Ovary (tissue), 9 donors: ENCODE measurements around the gene PRR4. TPM values are rescaled to one million over a fixed set of nuclear protein-coding genes. Genes with fewer than 3 reads are reported as not detected.

ENCODE experiments used
- DNase-seq, 5 donors: peaks; one replicate each; pipeline ENCODE4 v3.0.0-alpha.2; 2019 to 2020
- H3K27ac ChIP-seq, 2 donors: fragments of 200-600 bp; one replicate each; pipeline versions ENCODE4 v1.5.1 to v1.8.0; 2019 to 2022
- H3K27me3 ChIP-seq: fragments of 200-600 bp; one replicate; pipeline ENCODE4 v1.8.0; 2022
- H3K36me3 ChIP-seq: fragments of 200-600 bp; sonication (generic); one replicate; pipeline ENCODE4 v1.5.1; 2019
- H3K4me1 ChIP-seq: one replicate; pipeline ENCODE4 v1.8.1; 2013; ENCODE audit warnings: mild to moderate bottlenecking, moderate library complexity; ENCODE audit not compliant: insufficient read depth
- H3K4me3 ChIP-seq: fragments of 200-600 bp; sonication (generic); one replicate; pipeline ENCODE4 v1.5.1; 2017
- H3K9me3 ChIP-seq, 2 donors: fragments of 200-600 bp in 1 of 2; sonication (generic) in 1 of 2; one replicate each; pipeline versions ENCODE4 v1.5.1 to v1.8.1; 2013 to 2019; ENCODE audit warnings: mild to moderate bottlenecking in 1 of 2, moderate library complexity in 1 of 2
- EP300 ChIP-seq: sonication (generic); formaldehyde crosslinking; IDR thresholded peaks from one replicate; pipeline ENCODE4 v1.6.1; 2017; ENCODE audit warnings: antibody characterized with exemption
- POLR2A ChIP-seq: fragments of 450-650 bp; IDR thresholded peaks from one replicate; pipeline ENCODE4 v1.6.1; 2017; ENCODE audit warnings: antibody characterized with exemption, mild to moderate bottlenecking, moderate library complexity
- WGBS, 3 donors: extraction: QIAGEN DNeasy Blood & Tissue Kit in 1 of 3; methylation state at CpG; one replicate each; pipeline versions ENCODE4 v1.1.5 to v1.1.7; 2013 to 2017; 5-methylcytosine and 5-hydroxymethylcytosine counted together
- intact Hi-C, 4 donors: fragments of 100-400 bp; cut with DNase I; formaldehyde crosslinking; loops; one replicate each; pipeline versions ENCODE4 v1.11.0 to v1.15.1; 2022 to 2023
- polyA plus RNA-seq, 2 donors: library from polyadenylated mRNA; stranded (reverse); fragments of 200-250 nt in 1 of 2; fragments of 350-450 nt in 1 of 2; fragmentation: Illumina TruSeq in 1 of 2; extraction: RNeasy Lipid Tissue Mini Kit (QIAGEN cat#74804) in 1 of 2; gene quantifications; one replicate each; pipeline ENCODE4 v1.2.3, GENCODE V29; 2013 to 2014
- total RNA-seq, 7 donors: library from RNA; depleted of rRNA in 2 of 7; stranded (reverse); fragments of >200 nt in 2 of 7; fragmentation: NEBNext Ultra II Directional in 3 of 7; extraction: Animal tissue kit (Norgen Biotek cat#: 25700) in 3 of 7; gene quantifications; one replicate each; pipeline versions ENCODE4 v1.1.0 to v1.2.4, GENCODE V29; 2016 to 2023
- TF ChIP-seq, protein P1 (sequence below), 3 donors: fragments of 450-650 bp in 2 of 3; fragments of 200-600 bp in 1 of 3; IDR thresholded peaks; one replicate each; pipeline versions ENCODE4 v1.5.1 to v1.8.0; 2016 to 2022; ENCODE audit warnings: antibody characterized with exemption in 3 of 3, mild to moderate bottlenecking in 1 of 3
- donor health status: DM: no; HTN: no; CAD: no; lungs with moderate emphysema.
- donor health status: DM: no; HTN: no; CAD: no.
- donor health status: Bipolar disorder and iron deficiency.
- donor health status: DM: yes; HTN: yes; CAD: no.
- donor health status: DM: no; HTN: no; CAD: no.
- donor health status: DM: yes; HTN: yes; CAD: no.

Gene PRR4
- total and polyA plus RNA-seq, 9 donors: 0.72 to 5.5 (median 2.1) TPM; not detected in 1

DNA sequence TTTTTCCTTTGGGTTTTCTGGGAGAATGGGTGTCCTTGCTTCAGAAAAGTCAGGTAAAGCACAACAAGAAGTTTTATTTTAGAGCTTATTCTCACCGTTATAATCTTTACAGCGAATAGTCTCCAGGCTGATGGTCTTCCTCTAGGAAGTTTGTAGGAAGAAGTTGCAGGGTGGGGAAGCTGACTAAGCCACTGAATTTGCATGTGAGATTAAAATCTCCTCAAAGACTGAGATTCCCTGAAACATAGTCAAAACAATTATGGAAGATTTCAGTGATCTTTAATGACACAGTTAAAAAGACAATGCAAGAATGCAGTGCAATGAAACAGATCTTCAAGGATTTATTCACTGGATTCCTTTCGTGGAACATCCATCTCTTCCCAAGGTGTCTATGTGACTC is 24.3 kb downstream of the PRR4 start:
- Histone ChIP-seq H3K36me3 (no peaks in the 10 kb centered on the region), H3K9me3 (no peaks in the 10 kb centered on the region), H3K4me1 (no peaks in the 10 kb centered on the region), H3K4me3 (no peak overlapping the region), H3K27me3 (no peaks in the 10 kb centered on the region), H3K27ac (no peak overlapping the region)
- TF ChIP-seq, protein P1, sequence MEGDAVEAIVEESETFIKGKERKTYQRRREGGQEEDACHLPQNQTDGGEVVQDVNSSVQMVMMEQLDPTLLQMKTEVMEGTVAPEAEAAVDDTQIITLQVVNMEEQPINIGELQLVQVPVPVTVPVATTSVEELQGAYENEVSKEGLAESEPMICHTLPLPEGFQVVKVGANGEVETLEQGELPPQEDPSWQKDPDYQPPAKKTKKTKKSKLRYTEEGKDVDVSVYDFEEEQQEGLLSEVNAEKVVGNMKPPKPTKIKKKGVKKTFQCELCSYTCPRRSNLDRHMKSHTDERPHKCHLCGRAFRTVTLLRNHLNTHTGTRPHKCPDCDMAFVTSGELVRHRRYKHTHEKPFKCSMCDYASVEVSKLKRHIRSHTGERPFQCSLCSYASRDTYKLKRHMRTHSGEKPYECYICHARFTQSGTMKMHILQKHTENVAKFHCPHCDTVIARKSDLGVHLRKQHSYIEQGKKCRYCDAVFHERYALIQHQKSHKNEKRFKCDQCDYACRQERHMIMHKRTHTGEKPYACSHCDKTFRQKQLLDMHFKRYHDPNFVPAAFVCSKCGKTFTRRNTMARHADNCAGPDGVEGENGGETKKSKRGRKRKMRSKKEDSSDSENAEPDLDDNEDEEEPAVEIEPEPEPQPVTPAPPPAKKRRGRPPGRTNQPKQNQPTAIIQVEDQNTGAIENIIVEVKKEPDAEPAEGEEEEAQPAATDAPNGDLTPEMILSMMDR (IDR thresholded peaks at IDR 0.05): no peak
- no peak for TF ChIP-seq EP300
- no peak for DNase-seq
- 87 to 91% (median 89%) methylated on average over 3 of the region's 3 CpGs for WGBS, 3 donors
- intact Hi-C loops: no loop called here

DNA sequence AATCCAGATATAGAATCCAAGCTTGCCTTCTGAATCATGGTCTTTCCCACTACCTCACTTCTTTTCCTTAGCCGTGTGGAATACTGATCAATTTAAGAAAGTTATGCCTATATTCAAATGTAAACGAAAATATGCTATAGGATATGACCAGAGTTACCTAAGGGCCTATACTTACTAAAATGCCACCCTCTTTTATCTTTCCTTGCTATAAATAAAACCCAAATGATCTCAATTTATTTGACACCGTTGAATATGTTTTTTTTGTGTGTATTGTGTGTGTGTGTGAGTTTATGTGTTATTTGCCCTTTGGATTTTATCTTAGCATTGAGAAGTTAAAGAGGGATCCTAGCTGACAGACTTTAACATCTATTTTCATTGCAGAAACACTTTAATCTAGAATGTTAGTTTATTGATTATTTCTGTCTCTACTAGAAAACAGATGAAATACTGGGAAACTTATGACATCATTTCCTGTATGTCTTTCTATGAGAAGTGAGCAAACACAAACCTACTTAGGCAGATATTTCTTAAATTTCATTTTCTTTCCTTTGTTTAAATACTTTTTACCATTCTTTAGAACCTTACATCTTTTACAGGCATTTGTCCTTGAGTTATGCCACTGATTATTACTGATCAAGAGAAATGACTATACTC is 37.3 kb downstream of the PRR4 start:
- WGBS, 3 donors: 87 to 91% (median 89%) methylated on average over 3 of the region's 3 CpGs
- no peaks in the 10 kb centered on the region for H3K27me3 ChIP-seq
- no peak for DNase-seq
- no peaks in the 10 kb centered on the region for H3K4me1 ChIP-seq
- TF ChIP-seq POLR2A: no peak
- no peak for TF ChIP-seq EP300
- TF ChIP-seq, protein P1 (IDR thresholded peaks at IDR 0.05): no peak
- no peaks in the 10 kb centered on the region for H3K9me3 ChIP-seq
- no peaks in the 10 kb centered on the region for H3K36me3 ChIP-seq
- no peak overlapping the region for H3K27ac ChIP-seq
- intact Hi-C loops: loop anchor here in 1 of 4 donors (10.0 kb wide), 1 partner anchor 513 kb away; no protein-coding TSS in a partner anchor
- no peak overlapping the region for H3K4me3 ChIP-seq

DNA sequence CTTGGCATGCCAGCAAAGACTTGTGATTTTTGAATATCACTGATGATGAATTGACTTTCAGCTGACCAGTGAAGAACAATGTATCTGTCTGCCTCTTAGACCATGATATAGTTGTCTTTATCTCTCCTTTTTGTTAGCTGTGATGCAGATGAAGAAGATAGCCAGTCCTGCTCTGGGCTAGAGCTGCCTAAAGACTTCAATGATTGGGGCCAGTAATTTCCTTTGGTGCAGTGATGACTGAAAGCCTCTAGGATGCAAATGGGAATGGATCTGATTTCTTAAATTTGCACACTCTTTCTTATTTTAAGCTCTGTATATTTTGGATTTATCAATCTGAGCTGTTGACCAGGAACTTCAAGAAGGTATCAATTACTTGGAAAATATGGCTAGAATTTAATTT is 39.2 kb downstream of the PRR4 start, which contains the start of gene TAS2R9:
Gene TAS2R9 (minus strand): TSS at position 101 of the 400 bp plus-strand sequence. CDS start 93 bp downstream, at position 8.
- intact Hi-C loops: loop anchor here in 1 of 4 donors (10.0 kb wide), 1 partner anchor 515 kb away; no protein-coding TSS in a partner anchor
- Histone ChIP-seq H3K4me3 (no peak within 1 kb of the TSS), H3K27me3 (no peaks in the 10 kb centered on the region), H3K27ac (no peak within 1 kb of the TSS), H3K4me1 (no peaks in the 10 kb centered on the region), H3K9me3 (no peaks in the 10 kb centered on the region), H3K36me3 (no peaks in the 10 kb centered on the region)
- TF ChIP-seq, protein P1 (IDR thresholded peaks at IDR 0.05): no peak
- TF ChIP-seq EP300 (no peak), POLR2A (no peak)
- no peak for DNase-seq

DNA sequence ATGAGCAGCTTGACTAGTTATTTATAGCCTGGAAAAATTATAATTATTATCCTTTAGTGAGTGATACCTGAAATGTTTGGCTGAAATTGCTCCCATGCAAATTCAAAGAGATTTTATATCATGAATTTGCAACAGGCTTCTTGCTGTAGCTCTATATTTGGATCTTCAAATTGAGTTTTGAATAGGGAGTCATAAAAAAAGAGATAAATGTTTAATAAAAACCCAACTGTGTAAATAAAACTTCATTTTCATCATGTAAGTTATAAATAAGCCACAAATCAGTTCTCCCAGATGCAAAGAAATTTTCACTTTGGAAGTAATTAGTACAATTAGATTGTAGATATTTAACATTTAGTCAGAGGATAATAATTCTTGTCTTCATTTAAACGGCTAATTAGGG is 42.1 kb downstream of the PRR4 start, which contains the start of gene TAS2R8:
Gene TAS2R8 (minus strand): TSS at position 101 of the 400 bp plus-strand sequence. CDS start 306 bp downstream, outside the sequence.
- 32 to 58% (median 42%) methylated on average over 1 of the region's 1 CpG for WGBS, 3 donors
- intact Hi-C loops: no loop called here
- H3K4me1 ChIP-seq: no peaks in the 10 kb centered on the region
- TF ChIP-seq POLR2A: no peak
- TF ChIP-seq, protein P1 (IDR thresholded peaks at IDR 0.05): no peak
- no peak for TF ChIP-seq EP300
- no peak within 1 kb of the TSS for H3K4me3 ChIP-seq
- H3K27me3 ChIP-seq: no peaks in the 10 kb centered on the region
- H3K36me3 ChIP-seq: no peaks in the 10 kb centered on the region
- H3K9me3 ChIP-seq: no peaks in the 10 kb centered on the region
- no peak within 1 kb of the TSS for H3K27ac ChIP-seq
- no peak for DNase-seq
